ENCODE data around the gene ZNF282.
A peak's percentile ranks its signal among the peaks of the same experiment; 100 is the strongest.

DNA sequence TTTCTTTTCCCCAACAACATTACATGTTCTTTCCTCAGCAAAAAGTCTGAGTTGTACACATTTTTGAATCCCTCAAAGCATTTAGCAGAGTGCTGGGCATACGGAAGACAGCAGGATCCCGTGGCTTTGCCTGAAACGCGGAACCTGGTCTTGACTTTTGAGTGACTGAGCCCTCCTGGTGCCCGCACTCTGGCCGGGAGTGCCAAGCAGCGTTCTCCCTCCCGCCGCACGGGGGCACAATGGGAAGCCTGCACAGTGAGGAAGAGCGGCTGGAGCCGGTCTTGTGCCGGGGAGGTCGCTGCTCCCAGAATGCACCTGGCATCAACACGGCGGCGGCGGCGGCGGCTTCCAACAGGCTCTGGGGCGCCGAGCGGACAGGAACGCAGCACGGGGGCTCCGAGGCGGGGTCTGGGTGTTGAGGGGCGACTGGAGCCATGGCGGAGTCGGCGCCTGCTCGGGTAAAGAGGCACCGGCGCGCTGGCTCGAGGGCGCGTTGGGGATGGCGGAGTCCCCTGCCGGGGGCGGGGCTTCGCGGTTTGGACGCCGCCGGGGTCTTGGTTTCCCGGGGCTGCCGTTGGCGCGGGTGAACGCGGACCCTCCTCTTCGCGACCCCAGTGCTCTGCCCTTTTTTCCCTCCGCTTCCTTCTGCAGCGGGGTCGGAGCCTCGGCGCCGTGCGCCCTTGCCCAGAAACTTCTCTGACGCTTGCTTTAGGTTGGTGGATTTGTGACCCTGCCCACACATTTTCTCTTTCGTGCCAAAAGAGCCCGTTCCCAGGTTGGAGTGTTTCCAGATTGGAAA lies 44.2 kb downstream of the ZNF282 start, which contains the start of gene ZNF212:
- TF ChIP-seq EZH2 (IDR thresholded peaks at IDR 0.05; ENCODE audit: borderline replicate concordance, low read length) (no peak), CTCF (conservative IDR thresholded peaks at IDR 0.05 in 1 of 2, IDR thresholded peaks at IDR 0.05 in 1 of 2; ENCODE audit: extremely low read depth in 1 of 2, insufficient read depth in 1 of 2, low read depth in 1 of 2, low read length in 2 of 2) (peak; percentile 88 to 89)

Measured in mammary epithelial cell (primary cell).